Mononuclear cell (primary cell): ENCODE measurements around the gene TRIO. TPM values are rescaled to one million over a fixed set of nuclear protein-coding genes. Genes with fewer than 3 reads are reported as not detected.

Experiments
- H3K27me3 ChIP-seq: 2 replicates; pipeline ENCODE4 v1.6.0; 2011; ENCODE audit warnings: low read length, control low read depth; ENCODE audit not compliant: insufficient read depth
- H3K4me1 ChIP-seq: 2 replicates; pipeline ENCODE4 v1.5.1; 2011; ENCODE audit warnings: mild to moderate bottlenecking, low read length, control low read depth; ENCODE audit not compliant: insufficient read depth
- H3K4me3 ChIP-seq: 2 replicates; pipeline ENCODE4 v1.5.1; 2011; ENCODE audit warnings: mild to moderate bottlenecking, low read length, moderate library complexity
- H3K9me3 ChIP-seq: 2 replicates; pipeline ENCODE4 v1.5.1; 2011; ENCODE audit warnings: low read depth, mild to moderate bottlenecking, control low read depth, low read length
- total RNA-seq: library from RNA; depleted of rRNA; stranded (reverse); fragments of >200 nt; gene quantifications from one replicate; pipeline ENCODE4 v1.2.3, GENCODE V29; 2012

The TRIO gene
- total RNA-seq, 1 donor, result 48.9 TPM

GRCh38 chr5:14487897-14488570, 344.9 kb downstream of the TRIO start:
- no peaks in the 10 kb centered on the region for H3K9me3 ChIP-seq
- H3K4me3 ChIP-seq, result no peak overlapping the region
- peaks cover 38% of the 10 kb centered on the region for H3K4me1 ChIP-seq
- H3K27me3 ChIP-seq, result no peaks in the 10 kb centered on the region

GRCh38 chr5:14488709-14489108, 345.6 kb downstream of the TRIO start:
- no peaks in the 10 kb centered on the region for H3K9me3 ChIP-seq
- H3K27me3 ChIP-seq, result no peaks in the 10 kb centered on the region
- no peak overlapping the region for H3K4me3 ChIP-seq
- peaks cover 45% of the 10 kb centered on the region for H3K4me1 ChIP-seq

GRCh38 chr5:14489643-14490042, 346.5 kb downstream of the TRIO start:
- Histone ChIP-seq H3K4me1 (peaks cover 52% of the 10 kb centered on the region), H3K4me3 (no peak overlapping the region), H3K9me3 (no peaks in the 10 kb centered on the region), H3K27me3 (no peaks in the 10 kb centered on the region)

- Histone ChIP-seq H3K9me3 (no peaks in the 10 kb centered on the region), H3K4me3 (no peak overlapping the region), H3K27me3 (no peaks in the 10 kb centered on the region), H3K4me1 (peaks cover 57% of the 10 kb centered on the region)
These were observed 347.2 kb downstream of the TRIO start for GRCh38 chr5:14490309-14490711.

GRCh38 chr5:14491015-14491915, 348.1 kb downstream of the TRIO start:
- Histone ChIP-seq H3K27me3 (no peaks in the 10 kb centered on the region), H3K4me1 (peaks cover 59% of the 10 kb centered on the region), H3K9me3 (no peaks in the 10 kb centered on the region), H3K4me3 (no peak overlapping the region)

- no peaks in the 10 kb centered on the region for H3K27me3 ChIP-seq
- peaks cover 59% of the 10 kb centered on the region for H3K4me1 ChIP-seq
- no peak overlapping the region for H3K4me3 ChIP-seq
- H3K9me3 ChIP-seq, result no peaks in the 10 kb centered on the region
These were observed 349.3 kb downstream of the TRIO start for GRCh38 chr5:14492331-14492964.

GRCh38 chr5:14495301-14495700, 352.2 kb downstream of the TRIO start:
- H3K9me3 ChIP-seq, result no peaks in the 10 kb centered on the region
- H3K4me1 ChIP-seq, result peaks cover 47% of the 10 kb centered on the region
- no peaks in the 10 kb centered on the region for H3K27me3 ChIP-seq
- no peak overlapping the region for H3K4me3 ChIP-seq

- H3K27me3 ChIP-seq, result no peaks in the 10 kb centered on the region
- no peaks in the 10 kb centered on the region for H3K9me3 ChIP-seq
- H3K4me1 ChIP-seq, result peaks cover 27% of the 10 kb centered on the region
- no peak overlapping the region for H3K4me3 ChIP-seq
These were observed 354.2 kb downstream of the TRIO start for GRCh38 chr5:14497311-14497710.

GRCh38 chr5:14501353-14502293, 358.5 kb downstream of the TRIO start:
- no peaks in the 10 kb centered on the region for H3K9me3 ChIP-seq
- no peaks in the 10 kb centered on the region for H3K27me3 ChIP-seq
- H3K4me1 ChIP-seq, result no peaks in the 10 kb centered on the region
- H3K4me3 ChIP-seq, result no peak overlapping the region

GRCh38 chr5:14502294-14502690, 359.1 kb downstream of the TRIO start:
- no peaks in the 10 kb centered on the region for H3K9me3 ChIP-seq
- H3K4me1 ChIP-seq, result no peaks in the 10 kb centered on the region
- H3K4me3 ChIP-seq, result no peak overlapping the region
- no peaks in the 10 kb centered on the region for H3K27me3 ChIP-seq

- no peak overlapping the region for H3K4me3 ChIP-seq
- H3K9me3 ChIP-seq, result no peaks in the 10 kb centered on the region
- H3K27me3 ChIP-seq, result no peaks in the 10 kb centered on the region
- no peaks in the 10 kb centered on the region for H3K4me1 ChIP-seq
These were observed 360.0 kb downstream of the TRIO start for GRCh38 chr5:14503017-14503680.

- Histone ChIP-seq H3K4me3 (no peak overlapping the region), H3K9me3 (no peaks in the 10 kb centered on the region), H3K27me3 (no peaks in the 10 kb centered on the region), H3K4me1 (no peaks in the 10 kb centered on the region)
These were observed 360.7 kb downstream of the TRIO start for GRCh38 chr5:14503681-14504331.

- Histone ChIP-seq H3K4me1 (no peaks in the 10 kb centered on the region), H3K4me3 (no peak overlapping the region), H3K27me3 (no peaks in the 10 kb centered on the region), H3K9me3 (no peaks in the 10 kb centered on the region)
These were observed 361.2 kb downstream of the TRIO start for GRCh38 chr5:14504332-14504727.

GRCh38 chr5:14504816-14505215, 361.7 kb downstream of the TRIO start:
- no peaks in the 10 kb centered on the region for H3K9me3 ChIP-seq
- H3K4me3 ChIP-seq, result no peak overlapping the region
- no peaks in the 10 kb centered on the region for H3K4me1 ChIP-seq
- no peaks in the 10 kb centered on the region for H3K27me3 ChIP-seq
